ELR (cell line): ENCODE results near the gene REEP6.
A peak's percentile ranks its signal among the peaks of the same experiment; 100 is the strongest.
"Not testable (repeated sequence)": the region's sequence is repeated elsewhere in the genome, so short reads cannot be mapped to it uniquely, and the experiment has no call there.

Source experiments
- DNase-seq: peaks from one replicate; pipeline ENCODE4 v3.0.0-alpha.2; 2015; ENCODE audit warnings: low read depth

The REEP6 gene

GRCh38 chr19:1490311-1491113 lies 469 bp upstream of the REEP6 start, which contains the start of gene PCSK4:
TSS of gene PCSK4 (minus strand) at chr19:1490350. CDS start at chr19:1490346, 4 bp downstream.
- peak; percentile 99 for DNase-seq

- no peak for DNase-seq
These were observed 829 bp downstream of the REEP6 start for GRCh38 chr19:1491849-1492170.

GRCh38 chr19:1492474-1493006 lies 1.6 kb downstream of the REEP6 start:
- DNase-seq = peak; percentile 56

DNA sequence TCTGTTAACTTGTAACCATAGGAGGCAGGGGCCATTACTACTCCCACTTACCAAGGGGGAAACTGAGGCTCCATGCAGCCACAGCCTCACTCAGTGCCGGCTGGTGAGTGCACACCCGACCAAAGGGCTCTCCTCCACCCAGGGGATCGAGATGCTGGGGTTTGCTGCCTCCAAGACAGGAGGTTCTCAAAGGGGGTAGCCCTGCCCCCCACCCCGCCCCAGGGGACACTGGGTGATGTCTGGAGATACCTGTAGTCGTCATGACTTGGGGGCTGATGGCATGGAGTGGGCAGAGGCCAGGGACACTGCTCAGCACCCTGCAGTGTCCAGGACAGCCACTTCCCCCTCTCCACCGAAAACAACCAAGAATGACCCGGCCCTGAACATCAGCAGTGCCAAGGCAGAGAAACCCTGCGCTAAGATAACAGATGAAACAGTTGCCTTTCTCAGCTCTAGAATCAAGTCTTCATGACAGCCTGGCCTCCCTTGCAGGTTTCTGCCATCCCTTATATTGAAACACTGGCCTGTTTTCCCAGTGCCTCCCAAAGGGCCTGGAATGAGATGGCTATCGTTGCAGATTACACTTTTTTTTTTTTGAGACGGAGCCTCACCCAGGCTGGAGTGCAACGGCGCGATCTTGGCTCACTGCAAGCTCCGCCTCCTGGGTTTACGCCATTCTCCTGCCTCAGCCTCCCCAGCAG lies 3.3 kb downstream of the REEP6 start:
- DNase-seq = no peak

- no peak for DNase-seq
These were observed 4.2 kb downstream of the REEP6 start for GRCh38 chr19:1495051-1495798.

DNA sequence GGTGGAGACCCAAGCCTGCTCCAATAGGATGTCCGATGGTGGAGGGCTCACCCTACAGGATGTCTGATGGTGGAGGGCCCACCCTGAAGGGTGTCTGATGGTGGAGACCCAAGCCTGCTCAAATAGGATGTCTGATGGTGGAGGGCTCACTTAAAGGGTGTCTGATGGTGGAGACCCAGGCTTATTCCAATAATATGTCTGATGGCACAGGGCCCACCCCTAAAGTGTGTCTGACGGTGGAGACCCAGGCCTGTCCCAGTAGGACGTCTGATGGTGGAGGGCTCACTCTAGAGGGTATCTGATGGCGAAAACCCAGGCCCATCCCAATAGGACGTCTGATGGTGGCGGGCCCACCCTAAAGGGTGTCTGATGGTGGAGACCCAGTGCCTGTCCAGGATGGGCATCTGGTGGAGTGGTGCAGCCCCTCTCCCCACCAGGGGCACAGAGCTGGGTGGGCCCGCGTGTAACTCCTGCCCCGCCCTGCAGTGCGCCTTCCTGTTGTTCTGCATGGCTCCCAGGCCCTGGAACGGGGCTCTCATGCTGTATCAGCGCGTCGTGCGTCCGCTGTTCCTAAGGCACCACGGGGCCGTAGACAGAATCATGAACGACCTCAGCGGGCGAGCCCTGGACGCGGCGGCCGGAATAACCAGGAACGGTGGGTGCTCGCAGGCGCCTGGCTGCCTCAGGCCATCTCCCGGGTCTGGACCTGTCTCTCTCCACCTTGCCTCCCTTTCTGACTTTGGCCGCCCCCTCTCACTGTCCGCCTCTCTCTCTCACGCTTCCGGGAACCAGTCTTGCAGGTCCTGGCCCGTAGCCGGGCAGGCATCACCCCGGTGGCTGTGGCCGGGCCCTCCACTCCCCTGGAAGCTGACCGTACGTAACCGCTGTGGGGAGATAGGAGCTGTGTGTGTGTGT lies 5.1 kb downstream of the REEP6 start:
- no peak for DNase-seq

DNA sequence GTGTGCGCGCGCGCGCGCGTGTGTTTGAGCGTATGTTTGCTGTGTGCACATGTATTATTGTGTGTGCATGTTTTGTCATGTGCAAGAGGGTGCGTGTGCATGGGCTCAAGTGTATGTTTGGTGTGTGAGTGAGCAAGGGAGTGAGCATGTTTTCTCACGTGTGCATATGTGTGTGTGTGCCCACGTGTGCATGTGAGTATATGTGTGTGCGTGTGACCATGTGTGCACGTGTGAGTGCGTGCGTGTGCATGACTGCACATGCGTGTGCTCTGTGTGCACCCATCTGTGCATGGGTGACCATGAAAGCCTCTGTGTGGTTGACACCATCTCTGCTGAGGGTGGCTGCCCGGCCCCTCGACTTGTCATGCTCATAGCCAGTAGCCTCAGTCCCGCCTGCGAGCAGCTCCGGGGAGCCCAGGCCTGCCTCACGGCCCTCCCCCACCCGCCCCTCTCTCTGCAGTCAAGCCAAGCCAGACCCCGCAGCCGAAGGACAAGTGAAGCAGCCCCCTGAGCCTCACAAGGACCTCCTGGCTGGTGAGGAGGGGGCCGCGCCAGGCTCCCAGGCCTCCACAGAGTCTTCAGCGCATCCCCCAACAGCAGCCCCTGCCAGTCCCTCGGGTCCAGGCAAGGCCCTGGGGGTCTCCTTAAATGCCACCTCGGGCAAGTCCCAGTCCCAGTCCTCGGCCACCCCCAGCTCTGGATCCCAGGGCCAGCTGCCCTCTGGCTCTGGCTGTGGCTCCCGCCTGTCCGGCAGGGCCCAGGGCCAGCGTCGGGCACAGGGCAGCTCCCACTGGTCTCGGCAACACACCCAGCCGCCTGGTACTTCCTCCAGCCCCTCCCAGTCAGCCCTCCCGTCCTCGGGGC lies 6.0 kb downstream of the REEP6 start:
- no peak for DNase-seq

- no peak for DNase-seq
These were observed 6.7 kb downstream of the REEP6 start for GRCh38 chr19:1497578-1498235.

DNA sequence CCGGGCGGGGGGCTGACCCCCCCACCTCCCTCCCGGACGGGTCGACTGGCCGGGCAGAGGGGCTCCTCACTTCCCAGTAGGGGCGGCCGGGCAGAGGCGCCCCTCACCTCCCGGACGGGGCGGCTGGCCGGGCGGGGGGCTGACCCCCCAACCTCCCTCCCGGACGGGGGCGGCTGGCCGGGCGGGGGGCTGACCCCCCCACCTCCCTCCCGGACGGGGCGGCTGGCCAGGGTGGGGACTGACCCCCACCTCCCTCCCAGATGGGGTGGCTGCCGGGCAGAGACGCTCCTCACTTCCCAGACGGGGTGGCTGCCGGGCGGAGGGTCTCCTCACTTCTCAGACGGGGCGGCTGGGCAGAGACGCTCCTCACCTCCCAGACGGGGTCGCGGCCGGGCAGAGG lies 8.2 kb downstream of the REEP6 start:
- DNase-seq = not testable (repeated sequence)

GRCh38 chr19:1501200-1501595 lies 10.2 kb downstream of the REEP6 start:
- no peak for DNase-seq

- DNase-seq = no peak
These were observed 11.6 kb downstream of the REEP6 start for GRCh38 chr19:1502433-1503088.

GRCh38 chr19:1503089-1503924 lies 12.3 kb downstream of the REEP6 start:
- peak; percentile 51 for DNase-seq

- DNase-seq = no peak
These were observed 13.2 kb downstream of the REEP6 start for GRCh38 chr19:1503925-1504773.

GRCh38 chr19:1505012-1505411 lies 14.0 kb downstream of the REEP6 start:
- DNase-seq = no peak

GRCh38 chr19:1505991-1506881 lies 15.3 kb downstream of the REEP6 start:
- DNase-seq = no peak

DNA sequence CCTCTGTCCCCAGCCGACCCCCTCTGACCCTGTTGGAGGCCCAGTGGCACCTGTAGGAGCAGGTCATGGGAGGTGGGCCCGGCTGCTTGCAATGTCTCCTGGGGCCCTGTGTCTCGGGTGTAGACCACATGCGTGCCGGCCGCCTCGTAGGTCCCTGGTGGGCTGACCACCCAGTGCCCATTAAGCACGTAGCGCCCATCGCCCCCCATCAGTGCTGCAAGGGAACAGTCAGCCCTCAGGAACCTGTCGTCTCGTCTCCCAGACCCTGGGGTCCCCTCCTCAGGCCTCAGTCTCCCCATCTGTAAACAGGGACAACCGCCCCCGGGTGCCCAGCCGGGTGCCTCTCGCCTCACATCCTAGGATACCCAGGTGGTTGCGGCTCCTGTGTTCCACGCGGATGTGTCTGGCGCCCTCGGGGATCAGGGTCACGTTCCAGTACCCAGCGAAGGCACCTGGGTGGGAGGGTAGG lies 16.2 kb downstream of the REEP6 start:
- DNase-seq = no peak
